ENCODE results near the gene SP140. TPM values are rescaled to one million over a fixed set of nuclear protein-coding genes. Genes with fewer than 3 reads are reported as not detected.

SP140 gene
- total RNA-seq, 4 donors from 2014 or later: 1.3 to 2.4 (median 1.4) TPM; not detected in 1

GRCh38 chr2:230325316-230326243 is 100.0 kb downstream of the SP140 start:
- TF ChIP-seq CTCF (IDR thresholded peaks at IDR 0.05): no peak
- peak in 1 of 2 donors; percentile 29 for DNase-seq (ENCODE audit: low spot score in 2 of 2)
- 92 to 93% methylated on average over 8 of the region's 9 CpGs for WGBS, 2 donors
- H3K4me3 ChIP-seq (ENCODE audit: low read depth, poor library complexity, severe bottlenecking): no peak overlapping the region
- intact Hi-C loops (cut with DNase I; ENCODE audit: low total_unique reads): no loop called here

- no peak for TF ChIP-seq CTCF (IDR thresholded peaks at IDR 0.05)
- TF ChIP-seq POLR2A (IDR thresholded peaks at IDR 0.05): no peak
- 17 to 20% methylated on average over 11 of the region's 11 CpGs for WGBS, 2 donors
- intact Hi-C loops (cut with DNase I; ENCODE audit: low total_unique reads): no loop called here
- H3K4me3 ChIP-seq (ENCODE audit: low read depth, poor library complexity, severe bottlenecking): peak within 1 kb of the TSS; percentile 7
- peak; percentile 44 to 91 for DNase-seq (ENCODE audit: low spot score in 2 of 2)
Observed at GRCh38 chr2:230326453-230327417, 101.2 kb downstream of the SP140 start, which contains the start of gene SP140L. Gene SP140L (plus strand): TSS chr2:230327193. CDS start chr2:230327270, 77 bp downstream.

GRCh38 chr2:230327418-230328154 is 102.0 kb downstream of the SP140 start:
- TF ChIP-seq POLR2A (IDR thresholded peaks at IDR 0.05) (no peak), CTCF (IDR thresholded peaks at IDR 0.05) (no peak)
- 68 to 72% methylated on average over 5 of the region's 5 CpGs for WGBS, 2 donors
- H3K4me3 ChIP-seq (ENCODE audit: low read depth, poor library complexity, severe bottlenecking): peak overlapping the region; percentile 7
- intact Hi-C loops (cut with DNase I; ENCODE audit: low total_unique reads): no loop called here
- peak in 1 of 2 donors; percentile 34 for DNase-seq (ENCODE audit: low spot score in 2 of 2)

- WGBS, 2 donors: 92% methylated on average over 8 of the region's 8 CpGs
- no peak overlapping the region for H3K4me3 ChIP-seq (ENCODE audit: low read depth, poor library complexity, severe bottlenecking)
- intact Hi-C loops (cut with DNase I; ENCODE audit: low total_unique reads): no loop called here
- DNase-seq (ENCODE audit: low spot score in 2 of 2): no peak
- TF ChIP-seq CTCF (IDR thresholded peaks at IDR 0.05) (no peak), POLR2A (IDR thresholded peaks at IDR 0.05) (no peak)
Observed at GRCh38 chr2:230328155-230328458, 102.6 kb downstream of the SP140 start.

GRCh38 chr2:230329946-230330605 is 104.5 kb downstream of the SP140 start:
- TF ChIP-seq CTCF (IDR thresholded peaks at IDR 0.05) (no peak), POLR2A (IDR thresholded peaks at IDR 0.05) (no peak)
- intact Hi-C loops (cut with DNase I; ENCODE audit: low total_unique reads): no loop called here
- DNase-seq (ENCODE audit: low spot score in 2 of 2): peak in 1 of 2 donors; percentile 43
- WGBS, 2 donors: 87 to 88% methylated on average over 7 of the region's 7 CpGs
- H3K4me3 ChIP-seq (ENCODE audit: low read depth, poor library complexity, severe bottlenecking): no peak overlapping the region
